Spleen (tissue), 11 donors: Measurements from ENCODE around the gene SHC1. TPM values are rescaled to one million over a fixed set of nuclear protein-coding genes. Genes with fewer than 3 reads are reported as not detected.

Source experiments
- DNase-seq: peaks from one replicate; pipeline ENCODE4 v3.0.0-alpha.2; 2020
- H3K27ac ChIP-seq, 8 donors: fragments of 200-600 bp; sonication (generic) in 7 of 8; 1 replicate in 4 of 8; 2 replicates in 4 of 8; pipeline versions ENCODE4 v1.5.0 to v1.8.0; 2016 to 2021; ENCODE audit warnings: inconsistent platforms in 4 of 8, mild to moderate bottlenecking in 4 of 8, moderate library complexity in 1 of 8
- H3K27me3 ChIP-seq, 7 donors: fragments of 200-600 bp; sonication (generic) in 6 of 7; replicated peaks in 1 of 7; 1 replicate in 4 of 7; 2 replicates in 3 of 7; pipeline versions ENCODE4 v1.5.0 to v1.8.0; 2016 to 2021; ENCODE audit warnings: inconsistent platforms in 3 of 7, mild to moderate bottlenecking in 1 of 7
- H3K36me3 ChIP-seq, 6 donors: fragments of 200-600 bp; sonication (generic) in 5 of 6; 1 replicate in 4 of 6; 2 replicates in 2 of 6; pipeline versions ENCODE4 v1.5.0 to v1.8.0; 2016 to 2021; ENCODE audit warnings: inconsistent platforms in 2 of 6
- H3K4me1 ChIP-seq, 6 donors: fragments of 200-600 bp; sonication (generic) in 5 of 6; 1 replicate in 3 of 6; 2 replicates in 3 of 6; pipeline versions ENCODE4 v1.5.0 to v1.8.0; 2016 to 2021; ENCODE audit warnings: inconsistent platforms in 3 of 6
- H3K4me3 ChIP-seq, 8 donors: fragments of 200-600 bp; sonication (generic) in 7 of 8; 1 replicate in 4 of 8; 2 replicates in 4 of 8; pipeline versions ENCODE4 v1.5.0 to v1.8.0; 2016 to 2021; ENCODE audit warnings: inconsistent platforms in 4 of 8, mild to moderate bottlenecking in 4 of 8, moderate library complexity in 2 of 8
- H3K9me3 ChIP-seq, 8 donors: fragments of 200-600 bp; sonication (generic) in 7 of 8; 1 replicate in 4 of 8; 2 replicates in 4 of 8; pipeline versions ENCODE4 v1.5.0 to v1.8.0; 2016 to 2021; ENCODE audit warnings: inconsistent platforms in 4 of 8
- POLR2A ChIP-seq, 3 donors: fragments of 450-650 bp; IDR thresholded peaks; one replicate each; pipeline ENCODE4 v1.5.1; 2017; ENCODE audit warnings: antibody characterized with exemption in 3 of 3, mild to moderate bottlenecking in 1 of 3
- POLR2AphosphoS5 ChIP-seq, 3 donors: sonication (generic); formaldehyde crosslinking; IDR thresholded peaks; one replicate each; pipeline ENCODE4 v1.5.1; 2017; ENCODE audit warnings: antibody characterized with exemption in 3 of 3
- WGBS, 5 donors: extraction: QIAGEN DNeasy Blood & Tissue Kit in 3 of 5; methylation state at CpG; one replicate each; pipeline versions ENCODE4 v1.1.5 to v1.1.7; 2013 to 2018; 5-methylcytosine and 5-hydroxymethylcytosine counted together
- intact Hi-C: fragments of 100-400 bp; cut with DNase I; formaldehyde crosslinking; loops from one replicate; pipeline ENCODE4 v1.15.0; 2023; ENCODE audit warnings: low total_unique reads
- polyA plus RNA-seq, 3 donors: library from polyadenylated mRNA; stranded (reverse); fragments of 200-250 nt; gene quantifications; one replicate each; pipeline ENCODE4 v1.2.1, GENCODE V29; 2013
- total RNA-seq, 7 donors: library from RNA; depleted of rRNA in 3 of 7; stranded (reverse); fragments of >200 nt in 3 of 7; fragmentation: NEBNext Ultra II Directional in 4 of 7; extraction: Animal tissue kit (Norgen Biotek cat#: 25700) in 4 of 7; gene quantifications; one replicate each; pipeline versions ENCODE4 v1.1.0 to v1.2.1, GENCODE V29; 2016 to 2021
- TF ChIP-seq, protein P1 (sequence below), 11 experiments: fragments of 200-600 bp in 7 of 11; fragments of 450-650 bp in 4 of 11; sonication (generic) in 4 of 11; IDR thresholded peaks in 8 of 11; conservative IDR thresholded peaks in 3 of 11; 1 replicate in 7 of 11; 2 replicates in 4 of 11; pipeline versions ENCODE4 v1.4.0 to v1.8.0; 2016 to 2021; ENCODE audit warnings: antibody characterized with exemption in 11 of 11, inconsistent platforms in 4 of 11, mild to moderate bottlenecking in 1 of 11
- donor health status: healthy with polysubstance abuse.
- donor health status: DM: no; HTN: no; CAD: no; lungs with moderate emphysema.
- donor health status: DM: no; HTN: no; CAD: no.
- donor health status: Bipolar disorder and iron deficiency.
- donor health status: healthy.
- donor health status: DM: no; HTN: no; CAD: no.
- donor health status: DM: yes; HTN: yes; CAD: no.

SHC1 gene
- total and polyA plus RNA-seq, 10 donors, result 36.8 to 133 (median 92.3) TPM

DNA sequence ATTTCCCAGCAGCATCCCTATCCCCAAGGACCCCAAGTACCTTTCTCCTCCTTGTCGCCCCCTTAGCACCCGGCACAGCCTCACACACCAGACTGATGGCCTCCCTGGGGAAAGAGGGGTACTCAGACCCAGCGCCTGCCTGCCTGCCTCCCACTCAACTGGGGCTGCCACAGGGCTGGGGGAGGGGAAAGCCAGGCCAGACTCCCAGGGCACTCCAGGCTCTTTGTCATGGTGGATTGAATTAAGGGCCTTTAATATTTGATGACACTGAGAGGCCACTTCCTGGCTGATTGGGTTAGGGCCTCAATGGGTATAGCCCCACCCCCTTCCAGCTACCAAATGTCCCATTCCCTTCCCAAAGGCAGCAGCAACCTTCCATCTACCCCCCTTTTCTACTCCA lies 1.8 kb downstream of the SHC1 start:
- H3K9me3 ChIP-seq, result no peaks in the 10 kb centered on the region
- peaks cover 3 to 70% (median 50%) of the 10 kb centered on the region in 6 donors for H3K36me3 ChIP-seq
- WGBS, 5 donors, result 78 to 93% (median 92%) methylated on average over 3 of the region's 3 CpGs
- intact Hi-C loops, result no loop called here
- peak overlapping the region in 7 of 8 donors; percentile 92 to 100 (median 99) for H3K27ac ChIP-seq
- TF ChIP-seq POLR2A (IDR thresholded peaks at IDR 0.05) (no peak), POLR2AphosphoS5 (IDR thresholded peaks at IDR 0.05) (peak in 1 of 3 donors; percentile 29)
- H3K4me1 ChIP-seq, result peaks cover 32 to 100% (median 79%) of the 10 kb centered on the region in 6 donors
- H3K4me3 ChIP-seq, result peak overlapping the region in 1 of 8 donors; percentile 81
- no peaks in the 10 kb centered on the region for H3K27me3 ChIP-seq
- DNase-seq, result no peak

DNA sequence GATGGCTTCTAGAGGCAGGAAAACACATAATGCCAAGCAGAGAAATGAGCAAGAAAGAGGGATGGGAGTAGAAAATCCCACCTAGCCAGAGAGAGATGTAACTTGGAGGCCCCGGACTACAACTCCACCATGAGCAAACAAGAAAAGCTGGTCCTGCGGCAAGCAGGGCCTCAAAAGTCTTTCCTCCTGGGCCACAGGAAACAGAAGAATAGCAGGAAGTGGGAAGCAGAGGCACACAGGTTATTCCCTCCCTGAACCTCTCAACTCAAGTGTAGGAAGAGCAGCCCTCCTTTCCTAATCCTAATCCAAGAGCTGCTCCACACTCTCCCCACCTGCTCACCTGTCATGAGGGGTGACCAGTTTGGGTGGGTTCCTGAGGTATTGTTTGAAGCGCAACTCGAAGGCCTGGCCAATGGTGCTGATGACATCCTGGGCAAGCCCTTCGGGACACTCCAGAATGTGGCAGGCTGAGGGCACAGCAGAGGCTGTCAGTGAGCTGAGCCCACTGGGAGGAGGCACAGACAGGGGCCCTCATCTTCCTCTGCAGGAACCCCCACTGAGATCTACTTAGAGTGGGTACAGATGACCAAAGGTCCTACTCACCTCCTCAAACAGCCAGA lies 3.1 kb downstream of the SHC1 start:
- TF ChIP-seq POLR2A (IDR thresholded peaks at IDR 0.05) (no peak), POLR2AphosphoS5 (IDR thresholded peaks at IDR 0.05) (no peak)
- TF ChIP-seq, protein P1, sequence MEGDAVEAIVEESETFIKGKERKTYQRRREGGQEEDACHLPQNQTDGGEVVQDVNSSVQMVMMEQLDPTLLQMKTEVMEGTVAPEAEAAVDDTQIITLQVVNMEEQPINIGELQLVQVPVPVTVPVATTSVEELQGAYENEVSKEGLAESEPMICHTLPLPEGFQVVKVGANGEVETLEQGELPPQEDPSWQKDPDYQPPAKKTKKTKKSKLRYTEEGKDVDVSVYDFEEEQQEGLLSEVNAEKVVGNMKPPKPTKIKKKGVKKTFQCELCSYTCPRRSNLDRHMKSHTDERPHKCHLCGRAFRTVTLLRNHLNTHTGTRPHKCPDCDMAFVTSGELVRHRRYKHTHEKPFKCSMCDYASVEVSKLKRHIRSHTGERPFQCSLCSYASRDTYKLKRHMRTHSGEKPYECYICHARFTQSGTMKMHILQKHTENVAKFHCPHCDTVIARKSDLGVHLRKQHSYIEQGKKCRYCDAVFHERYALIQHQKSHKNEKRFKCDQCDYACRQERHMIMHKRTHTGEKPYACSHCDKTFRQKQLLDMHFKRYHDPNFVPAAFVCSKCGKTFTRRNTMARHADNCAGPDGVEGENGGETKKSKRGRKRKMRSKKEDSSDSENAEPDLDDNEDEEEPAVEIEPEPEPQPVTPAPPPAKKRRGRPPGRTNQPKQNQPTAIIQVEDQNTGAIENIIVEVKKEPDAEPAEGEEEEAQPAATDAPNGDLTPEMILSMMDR (IDR thresholded peaks at IDR 0.05 in 8 of 11, conservative IDR thresholded peaks at IDR 0.05 in 3 of 11), result no peak
- intact Hi-C loops, result no loop called here
- Histone ChIP-seq H3K4me3 (no peak overlapping the region), H3K36me3 (peaks cover 3 to 82% (median 60%) of the 10 kb centered on the region in 6 donors), H3K4me1 (peaks cover 33 to 100% (median 81%) of the 10 kb centered on the region in 6 donors), H3K27me3 (no peaks in the 10 kb centered on the region), H3K27ac (peak overlapping the region in 7 of 8 donors; percentile 4 to 100 (median 96)), H3K9me3 (no peaks in the 10 kb centered on the region)
- 64 to 86% (median 81%) methylated on average over 5 of the region's 5 CpGs for WGBS, 5 donors
- no peak for DNase-seq

DNA sequence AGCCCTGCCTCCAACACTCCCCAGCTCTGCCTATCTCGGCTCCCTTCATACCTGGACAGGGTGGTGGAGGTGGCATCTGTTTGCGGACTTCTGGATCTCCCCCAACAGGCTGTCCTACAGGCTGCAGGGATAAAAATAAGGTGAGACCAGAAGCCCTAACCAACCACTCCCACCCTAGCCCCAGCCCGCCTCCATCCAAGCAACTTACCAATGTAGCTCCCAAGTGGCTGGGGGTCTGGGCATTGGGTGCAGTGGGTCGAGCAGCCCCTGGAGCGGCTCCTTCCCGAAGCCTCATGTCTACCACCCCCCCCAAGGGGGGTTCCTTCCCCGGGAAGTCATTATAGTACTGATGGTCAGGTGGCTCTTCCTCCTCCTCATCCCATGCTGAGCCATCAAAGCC lies 4.4 kb downstream of the SHC1 start:
- TF ChIP-seq POLR2AphosphoS5 (IDR thresholded peaks at IDR 0.05) (no peak), POLR2A (IDR thresholded peaks at IDR 0.05) (no peak)
- TF ChIP-seq, protein P1 (IDR thresholded peaks at IDR 0.05 in 8 of 11, conservative IDR thresholded peaks at IDR 0.05 in 3 of 11), result no peak
- 82 to 93% (median 91%) methylated on average over 5 to 7 of the region's 7 CpGs for WGBS, 5 donors
- no peaks in the 10 kb centered on the region for H3K27me3 ChIP-seq
- DNase-seq, result peak; percentile 66
- peaks cover 3 to 79% (median 60%) of the 10 kb centered on the region in 6 donors for H3K36me3 ChIP-seq
- no peaks in the 10 kb centered on the region for H3K9me3 ChIP-seq
- intact Hi-C loops, result no loop called here
- peaks cover 22 to 95% (median 73%) of the 10 kb centered on the region in 6 donors for H3K4me1 ChIP-seq
- no peak overlapping the region for H3K4me3 ChIP-seq
- peak overlapping the region in 4 of 8 donors; percentile 0 to 99 (median 58) for H3K27ac ChIP-seq

DNA sequence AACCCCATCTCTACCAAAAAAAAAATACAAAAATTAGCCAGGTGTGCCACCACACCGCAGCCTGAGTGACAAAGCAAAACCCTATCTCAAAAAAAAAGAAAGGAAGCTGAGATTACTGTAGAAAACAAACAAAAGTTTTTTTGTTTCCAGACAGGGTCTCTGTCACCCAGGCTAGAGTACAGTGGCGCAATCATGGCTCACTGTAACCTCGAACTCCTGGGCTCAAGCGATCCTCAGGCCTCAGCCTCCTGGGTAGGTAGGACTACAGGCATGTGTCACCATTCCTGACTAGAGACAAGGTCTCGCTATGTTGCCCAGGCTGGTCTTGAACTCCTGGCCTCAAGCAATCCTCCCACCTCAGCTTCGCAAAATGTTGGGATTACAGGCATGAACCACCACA lies 6.2 kb downstream of the SHC1 start:
- peaks cover 30 to 95% (median 73%) of the 10 kb centered on the region in 6 donors for H3K4me1 ChIP-seq
- peak overlapping the region in 2 of 8 donors; percentile 96 to 99 for H3K27ac ChIP-seq
- 82 to 92% (median 87%) methylated on average over 6 of the region's 6 CpGs for WGBS, 5 donors
- DNase-seq, result no peak
- H3K36me3 ChIP-seq, result peaks cover 3 to 75% (median 64%) of the 10 kb centered on the region in 6 donors
- TF ChIP-seq POLR2A (IDR thresholded peaks at IDR 0.05) (no peak), POLR2AphosphoS5 (IDR thresholded peaks at IDR 0.05) (no peak)
- TF ChIP-seq, protein P1 (IDR thresholded peaks at IDR 0.05 in 8 of 11, conservative IDR thresholded peaks at IDR 0.05 in 3 of 11), result no peak
- no peaks in the 10 kb centered on the region for H3K9me3 ChIP-seq
- H3K27me3 ChIP-seq, result no peaks in the 10 kb centered on the region
- intact Hi-C loops, result loop anchor here (5.0 kb wide), 1 partner anchor 38 kb away; the partner anchor contains the start of gene ZBTB7B
- no peak overlapping the region for H3K4me3 ChIP-seq
